CD4-positive, alpha-beta T cell treated with Interleukin-2 at 100 ng/mL for 4 hours (primary cell): Measurements from ENCODE around the gene HNRNPM.

Experiments
- DNase-seq: peaks from one replicate; pipeline ENCODE4 v3.0.0-alpha.2; 2020; ENCODE audit warnings: low spot score

The HNRNPM gene

DNA sequence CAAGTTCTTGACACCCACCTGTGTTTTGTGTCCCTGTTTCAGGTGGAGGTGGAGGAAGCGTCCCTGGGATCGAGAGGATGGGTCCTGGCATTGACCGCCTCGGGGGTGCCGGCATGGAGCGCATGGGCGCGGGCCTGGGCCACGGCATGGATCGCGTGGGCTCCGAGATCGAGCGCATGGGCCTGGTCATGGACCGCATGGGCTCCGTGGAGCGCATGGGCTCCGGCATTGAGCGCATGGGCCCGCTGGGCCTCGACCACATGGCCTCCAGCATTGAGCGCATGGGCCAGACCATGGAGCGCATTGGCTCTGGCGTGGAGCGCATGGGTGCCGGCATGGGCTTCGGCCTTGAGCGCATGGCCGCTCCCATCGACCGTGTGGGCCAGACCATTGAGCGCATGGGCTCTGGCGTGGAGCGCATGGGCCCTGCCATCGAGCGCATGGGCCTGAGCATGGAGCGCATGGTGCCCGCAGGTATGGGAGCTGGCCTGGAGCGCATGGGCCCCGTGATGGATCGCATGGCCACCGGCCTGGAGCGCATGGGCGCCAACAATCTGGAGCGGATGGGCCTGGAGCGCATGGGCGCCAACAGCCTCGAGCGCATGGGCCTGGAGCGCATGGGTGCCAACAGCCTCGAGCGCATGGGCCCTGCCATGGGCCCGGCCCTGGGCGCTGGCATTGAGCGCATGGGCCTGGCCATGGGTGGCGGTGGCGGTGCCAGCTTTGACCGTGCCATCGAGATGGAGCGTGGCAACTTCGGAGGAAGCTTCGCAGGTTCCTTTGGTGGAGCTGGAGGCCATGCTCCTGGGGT is 41.0 kb downstream of the HNRNPM start:
- DNase-seq, result no peak

- DNase-seq, result no peak
Observed at GRCh38 chr19:8486661-8487136, 41.9 kb downstream of the HNRNPM start.

- peak; percentile 70 for DNase-seq
Observed at GRCh38 chr19:8487137-8487851, 42.5 kb downstream of the HNRNPM start.

GRCh38 chr19:8488365-8488764 is 43.6 kb downstream of the HNRNPM start:
- no peak for DNase-seq

DNA sequence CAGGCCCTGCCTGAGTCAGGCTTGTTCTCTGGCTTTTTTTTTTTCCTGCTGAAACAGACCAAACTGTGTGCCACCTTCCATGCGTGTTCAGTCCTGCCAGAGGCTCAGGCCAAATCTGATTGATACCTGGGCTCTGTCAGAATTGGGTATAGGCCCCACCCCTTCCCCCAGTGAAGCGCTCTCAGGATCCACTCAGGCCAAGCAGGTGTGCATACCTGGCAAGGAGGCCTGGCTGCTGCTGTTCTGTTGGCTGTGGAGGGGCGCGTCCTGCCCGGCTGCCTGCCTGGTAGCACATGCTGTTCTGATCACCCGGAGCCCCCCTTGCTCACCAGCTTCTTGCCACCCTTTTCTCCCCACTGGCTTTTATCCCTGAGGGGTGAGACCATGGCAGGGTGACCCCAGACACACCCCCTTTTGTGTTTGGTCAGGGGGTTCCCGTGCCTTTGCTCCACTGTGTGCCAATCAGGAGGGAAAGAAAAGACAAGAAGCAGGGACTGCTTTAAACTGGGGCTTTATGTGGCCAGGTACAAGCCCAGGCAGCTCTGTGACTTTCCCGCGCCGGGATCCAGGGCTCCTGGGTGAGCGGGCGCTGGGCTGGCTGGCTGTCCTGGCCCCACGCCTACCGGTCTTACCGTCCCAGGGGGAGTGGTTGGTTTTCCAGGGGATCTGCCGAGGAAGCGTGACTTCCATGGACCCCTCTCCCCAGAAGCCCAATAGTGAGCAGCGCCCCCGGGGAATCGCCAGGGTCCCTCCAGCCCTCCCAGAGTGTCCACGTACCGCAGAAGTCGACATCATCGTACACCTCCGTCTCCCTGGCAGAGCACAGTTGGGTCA is 45.0 kb downstream of the HNRNPM start:
- no peak for DNase-seq

DNA sequence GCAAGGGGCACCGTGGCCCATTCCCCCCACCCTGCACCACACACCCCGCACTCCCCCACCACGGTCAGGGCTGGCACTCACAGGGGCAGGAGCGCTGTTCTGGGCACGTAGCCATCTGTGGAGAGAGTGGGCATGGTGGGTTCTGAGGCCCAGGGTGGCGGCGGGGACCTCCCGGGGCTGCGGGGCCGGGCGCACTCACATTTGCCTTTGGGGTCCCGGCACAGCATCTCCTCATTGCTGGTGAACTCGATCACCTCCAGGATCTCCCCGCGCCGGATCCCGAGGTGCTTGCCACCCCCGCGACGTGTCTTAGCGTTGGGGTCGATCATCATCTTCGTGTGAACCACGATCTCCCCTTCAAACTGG is 45.6 kb downstream of the HNRNPM start:
- no peak for DNase-seq

- no peak for DNase-seq
Observed at GRCh38 chr19:8490873-8491272, 46.1 kb downstream of the HNRNPM start.

DNA sequence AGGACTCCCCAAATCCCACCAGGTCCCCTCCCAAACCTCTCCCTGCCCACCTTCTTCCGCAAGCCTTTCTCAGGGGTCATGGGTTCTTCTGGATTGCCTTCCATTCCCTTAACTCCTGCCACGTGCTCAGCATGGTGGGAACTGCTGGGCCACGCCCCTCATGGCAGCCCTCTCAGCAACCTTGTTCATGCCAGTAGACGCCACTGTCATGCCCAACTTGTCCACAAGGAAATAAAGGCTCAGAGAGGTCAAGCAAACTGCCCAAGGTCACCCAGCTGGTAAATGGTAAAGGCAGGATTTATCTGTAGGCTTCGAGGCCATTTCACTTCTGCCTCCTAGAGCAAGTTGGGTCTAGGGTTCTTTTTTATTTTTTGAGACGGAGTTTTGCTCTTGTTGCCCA is 46.8 kb downstream of the HNRNPM start:
- DNase-seq, result no peak

GRCh38 chr19:8494158-8494557 is 49.4 kb downstream of the HNRNPM start:
- DNase-seq, result no peak

- no peak for DNase-seq
Observed at GRCh38 chr19:8498295-8498694, 53.5 kb downstream of the HNRNPM start.

DNA sequence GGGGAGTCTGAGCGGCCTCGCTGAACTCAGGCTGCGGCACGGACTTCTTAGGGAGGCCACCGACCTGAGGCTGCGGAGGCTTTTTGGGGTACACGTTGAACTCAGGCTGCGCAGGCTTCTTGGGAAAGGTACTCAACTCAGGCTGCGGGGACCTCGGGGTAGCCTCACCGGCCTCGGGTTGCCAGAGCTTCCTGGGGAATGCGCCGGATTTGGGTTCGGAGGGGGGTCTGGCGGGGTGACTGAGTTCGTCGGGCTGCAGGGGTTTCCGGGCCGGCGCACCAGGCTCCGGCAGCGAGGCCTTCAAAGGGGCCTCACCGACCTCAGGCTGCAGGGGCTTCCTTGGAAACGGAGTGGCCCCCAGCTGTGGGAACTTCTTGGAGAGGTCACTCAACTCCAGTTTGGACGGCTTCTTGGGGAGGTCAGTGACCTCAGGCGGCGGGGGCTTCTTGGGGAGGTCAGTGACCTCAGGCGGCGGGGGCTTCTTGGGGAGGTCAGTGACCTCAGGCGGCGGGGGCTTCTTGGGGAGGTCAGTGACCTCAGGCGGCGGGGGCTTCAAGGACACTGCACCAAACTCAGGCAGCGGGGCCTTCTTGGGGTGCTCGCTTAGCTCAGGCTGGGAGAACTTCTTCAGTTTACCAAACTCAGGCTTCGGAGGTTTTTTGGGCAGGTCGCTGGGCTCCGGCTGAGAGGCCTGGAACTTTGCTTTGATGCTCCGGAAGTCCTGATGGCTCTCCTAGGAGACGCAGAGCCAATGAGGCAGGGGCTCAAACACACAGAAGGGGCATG is 54.5 kb downstream of the HNRNPM start:
- DNase-seq, result no peak

GRCh38 chr19:8500158-8500557 is 55.4 kb downstream of the HNRNPM start:
- DNase-seq, result no peak

DNA sequence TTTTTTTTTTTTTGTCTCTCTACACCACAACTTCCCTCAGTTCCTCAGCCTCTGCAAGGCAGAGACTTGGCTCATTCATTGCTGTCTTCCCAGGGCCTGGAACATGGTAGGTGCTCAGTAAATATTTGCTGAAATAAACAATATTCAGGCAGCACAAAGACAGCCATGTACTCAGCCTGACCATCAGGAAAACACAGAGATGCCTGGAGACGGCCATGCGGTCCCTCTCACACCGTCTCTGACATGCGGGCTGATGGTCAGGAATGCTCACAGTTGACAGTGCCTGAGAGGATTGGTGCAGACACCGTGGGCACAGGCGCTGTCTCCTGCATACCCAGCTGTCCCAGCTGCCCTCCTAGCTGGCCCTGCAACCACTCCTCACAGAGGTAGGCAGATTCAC is 56.7 kb downstream of the HNRNPM start:
- DNase-seq, result no peak

- DNase-seq, result no peak
Observed at GRCh38 chr19:8501981-8502380, 57.2 kb downstream of the HNRNPM start.

DNA sequence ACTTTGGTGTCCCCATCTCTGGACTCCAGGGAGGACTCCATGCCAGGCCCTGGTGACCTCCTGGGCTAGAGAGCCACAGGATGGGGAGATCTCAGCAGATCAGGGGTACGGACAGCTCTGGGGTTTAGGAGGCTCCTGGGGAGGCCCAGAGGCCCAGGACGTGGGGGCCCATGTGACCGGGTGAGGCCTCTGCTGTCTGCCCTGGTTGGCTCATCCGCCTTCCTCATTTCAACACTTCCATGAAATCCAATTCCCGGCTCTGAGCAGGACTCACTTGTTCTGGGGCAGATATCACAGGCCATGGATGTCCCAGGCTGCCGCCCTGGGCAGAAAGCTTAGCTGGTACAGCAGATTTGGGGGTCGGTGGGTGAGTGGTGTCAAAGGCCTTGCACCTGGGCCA is 58.7 kb downstream of the HNRNPM start:
- no peak for DNase-seq

DNA sequence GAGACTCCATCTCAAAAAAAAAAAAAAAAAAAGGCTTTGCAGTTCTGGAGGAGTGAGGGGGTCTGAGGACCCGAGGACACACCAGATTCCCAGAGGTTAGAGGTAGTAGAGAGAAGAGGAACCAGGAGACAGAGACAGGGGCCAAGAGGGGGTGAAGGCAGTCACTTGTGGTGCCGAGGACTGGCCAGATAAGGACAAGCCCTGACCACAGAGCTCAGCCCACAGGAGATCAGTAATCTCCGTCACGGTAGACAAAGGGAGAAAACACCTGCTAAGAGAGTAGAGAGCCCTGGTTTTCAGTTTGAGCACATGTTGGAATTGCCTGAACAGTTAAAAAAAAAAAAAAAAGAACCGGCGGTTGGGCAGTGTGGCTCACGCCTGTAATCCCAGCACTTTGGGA is 59.4 kb downstream of the HNRNPM start:
- no peak for DNase-seq

GRCh38 chr19:8504919-8505318 is 60.1 kb downstream of the HNRNPM start:
- no peak for DNase-seq

DNA sequence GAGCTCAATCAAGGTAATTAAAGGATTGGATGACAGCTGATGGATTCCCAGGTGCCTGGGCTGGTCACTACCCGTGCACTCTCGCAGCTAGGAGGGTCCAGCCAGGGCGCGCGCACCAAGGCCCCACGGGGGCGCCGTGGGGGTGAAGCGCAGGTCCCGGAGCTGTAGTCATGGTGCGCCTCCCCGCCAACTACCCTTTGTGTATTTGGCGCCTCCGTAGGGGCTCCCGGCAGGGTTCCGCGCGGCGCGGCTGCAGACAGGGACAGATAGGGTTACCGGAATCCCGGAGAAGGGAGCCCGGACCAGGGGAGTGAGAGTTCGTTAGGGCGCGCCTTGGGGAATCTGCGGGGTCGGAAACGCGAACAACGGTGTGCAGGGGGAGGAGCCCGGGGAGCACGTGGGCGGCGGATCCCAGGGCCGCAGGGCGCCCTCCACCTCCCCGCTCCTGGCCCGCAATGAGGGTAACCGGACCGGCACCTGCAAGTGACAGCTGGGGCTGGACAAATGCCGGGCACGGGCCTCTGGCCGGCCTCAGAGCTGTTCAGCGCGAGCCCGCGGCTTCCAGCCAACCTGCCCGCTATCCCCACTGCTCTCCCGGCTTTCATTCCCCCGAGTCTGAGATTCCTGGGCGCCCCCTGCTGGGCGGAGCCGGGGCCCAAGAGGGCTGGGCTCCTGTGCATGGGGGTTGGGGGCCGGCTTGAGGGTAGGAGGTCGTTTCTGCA is 61.1 kb downstream of the HNRNPM start:
- peak; percentile 68 for DNase-seq

DNA sequence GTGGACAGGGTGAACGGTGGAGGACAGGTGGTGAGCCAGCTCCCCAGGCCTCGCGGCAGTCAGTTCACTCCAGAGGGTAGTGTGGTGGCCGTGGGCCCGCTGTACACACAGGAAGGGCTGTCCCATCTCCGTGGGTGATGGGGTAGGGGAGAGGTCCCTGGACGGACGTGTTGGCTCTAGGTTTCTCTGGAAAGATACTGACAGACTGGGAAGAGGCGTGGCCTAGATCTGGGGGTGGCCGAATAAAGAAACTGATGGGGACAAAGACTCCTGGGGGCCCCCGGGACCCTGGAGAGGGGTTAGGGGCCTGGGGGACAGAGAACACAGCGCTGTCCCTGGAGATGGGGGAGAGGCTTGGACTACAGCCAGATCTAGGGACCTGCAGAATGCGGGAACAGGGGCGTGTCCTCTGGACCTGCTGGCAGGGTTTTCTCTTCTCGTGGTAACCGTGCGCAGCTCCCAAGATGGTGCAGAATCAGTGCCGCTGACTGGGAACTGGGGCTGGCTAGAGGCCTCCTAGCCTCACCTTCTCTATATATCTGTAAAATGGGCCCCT is 61.7 kb downstream of the HNRNPM start:
- DNase-seq, result no peak

DNA sequence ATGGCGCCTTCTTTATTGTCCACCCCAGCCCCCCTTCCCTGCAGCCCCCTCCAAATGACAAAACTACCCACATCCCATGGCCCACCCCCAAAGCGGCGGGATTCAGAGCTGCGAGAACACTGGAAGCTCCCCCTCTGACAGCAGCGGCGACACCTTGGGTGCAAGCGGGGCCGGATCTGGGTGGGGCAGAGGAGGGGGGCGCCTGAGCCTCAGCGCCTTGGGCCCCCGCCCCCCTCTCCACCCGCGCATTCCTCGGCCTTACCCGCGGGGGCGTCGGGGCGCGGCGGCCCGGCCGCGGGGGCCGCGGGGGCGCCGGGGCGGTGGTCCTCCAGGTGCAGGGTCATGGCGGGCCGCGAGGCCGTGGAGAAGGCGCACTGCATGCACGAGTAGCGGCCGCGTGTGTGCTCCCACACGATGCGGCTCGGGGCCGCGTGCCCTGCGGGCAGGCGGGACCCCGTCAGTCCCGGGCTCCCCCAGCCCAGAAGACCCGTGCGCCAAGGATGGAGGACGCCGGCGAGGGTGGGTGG is 65.9 kb downstream of the HNRNPM start:
- no peak for DNase-seq
